ENCODE measurements around the gene ACER2. TPM values are rescaled to one million over a fixed set of nuclear protein-coding genes. Genes with fewer than 3 reads are reported as not detected.

The ACER2 gene
- total RNA-seq, 4 donors from 2014 or later = 1.7 to 4.8 (median 2.4) TPM

DNA sequence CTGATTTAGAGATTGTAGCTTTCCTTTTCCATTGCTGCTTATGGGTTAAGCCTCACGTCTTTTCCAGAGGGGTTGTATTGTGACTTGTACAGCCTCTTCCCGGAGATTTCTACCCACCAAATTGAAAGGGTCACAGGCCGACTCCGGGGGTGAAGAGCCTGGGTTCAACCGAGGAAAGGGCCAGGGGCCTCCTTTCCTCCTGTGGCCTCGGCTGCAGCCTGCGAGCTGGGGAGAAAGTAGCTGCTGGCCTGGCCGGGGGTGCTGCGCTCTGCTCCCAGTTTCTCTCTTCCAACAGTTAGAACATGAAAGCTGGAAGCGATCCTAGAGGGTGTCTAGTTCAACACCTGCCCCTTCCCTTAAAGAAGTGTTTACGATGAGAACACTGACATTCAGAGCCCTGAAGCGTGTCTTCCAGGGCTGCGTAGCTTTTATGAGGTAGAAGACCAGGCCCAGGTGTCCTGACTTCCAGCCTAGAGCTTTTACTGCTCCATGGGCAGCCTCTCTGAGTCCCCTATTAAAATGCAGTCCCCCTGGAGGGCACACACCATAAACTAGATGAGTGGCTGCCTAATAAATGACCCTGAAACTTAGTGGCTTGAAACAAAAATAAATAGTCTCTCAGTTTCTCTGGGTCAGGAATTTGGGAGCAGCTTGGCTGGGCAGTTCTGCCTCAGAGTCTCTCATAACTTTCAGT lies 56.9 kb downstream of the ACER2 start:
- in situ Hi-C loops (cut with MboI; ENCODE audit: low sequenced_read_pairs in 4 of 4) = loop anchor here in 1 of 4 donors (25.0 kb wide), 2 partner anchors 403 to 1203 kb away; no protein-coding TSS in a partner anchor
- no peak for TF ChIP-seq POLR2A (IDR thresholded peaks at IDR 0.05)
- intact Hi-C loops (cut with DNase I; ENCODE audit: low total_unique reads) = no loop called here
- no peaks in the 10 kb centered on the region for H3K4me1 ChIP-seq
- no peak overlapping the region for H3K27ac ChIP-seq
- no peaks in the 10 kb centered on the region for H3K9me3 ChIP-seq
- no peaks in the 10 kb centered on the region for H3K36me3 ChIP-seq
- DNase-seq (no peak), ATAC-seq (no peak)
- no peak overlapping the region for H3K4me3 ChIP-seq
- no peaks in the 10 kb centered on the region for H3K27me3 ChIP-seq

DNA sequence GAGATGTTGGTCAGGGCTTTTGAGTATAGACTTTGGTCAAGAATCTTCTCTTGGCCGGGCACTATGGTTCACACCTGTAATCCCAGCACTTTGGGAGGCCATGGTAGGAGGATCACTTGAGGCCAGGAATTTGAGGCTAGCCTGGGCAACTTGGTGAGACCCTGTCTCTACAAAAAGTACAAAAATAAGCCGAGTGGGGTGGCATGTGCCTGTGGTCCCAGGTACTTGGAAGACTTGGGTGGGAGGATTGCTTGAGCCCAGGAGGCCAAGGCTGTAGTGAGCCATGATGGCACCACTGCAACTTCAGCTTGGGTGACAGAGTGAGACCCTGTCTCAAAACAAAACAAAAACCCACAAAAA lies 57.5 kb downstream of the ACER2 start:
- no peaks in the 10 kb centered on the region for H3K27me3 ChIP-seq
- intact Hi-C loops (cut with DNase I; ENCODE audit: low total_unique reads) = no loop called here
- H3K4me1 ChIP-seq = no peaks in the 10 kb centered on the region
- no peaks in the 10 kb centered on the region for H3K36me3 ChIP-seq
- DNase-seq (no peak), ATAC-seq (no peak)
- TF ChIP-seq, protein P1, sequence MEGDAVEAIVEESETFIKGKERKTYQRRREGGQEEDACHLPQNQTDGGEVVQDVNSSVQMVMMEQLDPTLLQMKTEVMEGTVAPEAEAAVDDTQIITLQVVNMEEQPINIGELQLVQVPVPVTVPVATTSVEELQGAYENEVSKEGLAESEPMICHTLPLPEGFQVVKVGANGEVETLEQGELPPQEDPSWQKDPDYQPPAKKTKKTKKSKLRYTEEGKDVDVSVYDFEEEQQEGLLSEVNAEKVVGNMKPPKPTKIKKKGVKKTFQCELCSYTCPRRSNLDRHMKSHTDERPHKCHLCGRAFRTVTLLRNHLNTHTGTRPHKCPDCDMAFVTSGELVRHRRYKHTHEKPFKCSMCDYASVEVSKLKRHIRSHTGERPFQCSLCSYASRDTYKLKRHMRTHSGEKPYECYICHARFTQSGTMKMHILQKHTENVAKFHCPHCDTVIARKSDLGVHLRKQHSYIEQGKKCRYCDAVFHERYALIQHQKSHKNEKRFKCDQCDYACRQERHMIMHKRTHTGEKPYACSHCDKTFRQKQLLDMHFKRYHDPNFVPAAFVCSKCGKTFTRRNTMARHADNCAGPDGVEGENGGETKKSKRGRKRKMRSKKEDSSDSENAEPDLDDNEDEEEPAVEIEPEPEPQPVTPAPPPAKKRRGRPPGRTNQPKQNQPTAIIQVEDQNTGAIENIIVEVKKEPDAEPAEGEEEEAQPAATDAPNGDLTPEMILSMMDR (IDR thresholded peaks at IDR 0.05 in 4 of 5, conservative IDR thresholded peaks at IDR 0.05 in 1 of 5) = no peak
- no peak for TF ChIP-seq POLR2A (IDR thresholded peaks at IDR 0.05)
- no peaks in the 10 kb centered on the region for H3K9me3 ChIP-seq
- no peak overlapping the region for H3K4me3 ChIP-seq
- H3K27ac ChIP-seq = no peak overlapping the region
- in situ Hi-C loops (cut with MboI; ENCODE audit: low sequenced_read_pairs in 4 of 4) = loop anchor here in 1 of 4 donors (25.0 kb wide), 2 partner anchors 404 to 1204 kb away; no protein-coding TSS in a partner anchor

DNA sequence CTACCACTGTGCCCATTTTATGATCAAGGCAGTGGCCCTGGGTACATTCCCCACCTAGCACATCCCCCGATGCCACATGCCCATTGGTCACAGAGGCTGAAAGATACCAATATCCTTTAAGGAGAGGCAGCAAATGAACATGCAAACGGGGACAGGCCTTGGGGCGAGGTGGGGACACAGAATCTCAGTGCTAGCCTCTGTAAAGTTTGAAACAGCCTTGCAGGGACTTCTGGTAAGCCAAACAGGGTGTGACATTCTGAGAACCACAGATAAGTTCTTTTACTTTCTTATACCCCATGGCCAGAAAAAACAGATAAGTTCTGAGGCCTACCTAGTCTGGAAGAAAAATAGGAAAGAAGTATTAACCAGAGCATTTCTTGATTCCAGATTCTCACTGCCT lies 60.5 kb downstream of the ACER2 start:
- Histone ChIP-seq H3K4me3 (no peak overlapping the region), H3K27me3 (no peaks in the 10 kb centered on the region), H3K4me1 (no peaks in the 10 kb centered on the region), H3K27ac (no peak overlapping the region), H3K36me3 (no peaks in the 10 kb centered on the region), H3K9me3 (no peaks in the 10 kb centered on the region)
- in situ Hi-C loops (cut with MboI; ENCODE audit: low sequenced_read_pairs in 4 of 4) (loop anchor here in 1 of 4 donors (25.0 kb wide), 2 partner anchors 407 to 1207 kb away; no protein-coding TSS in a partner anchor), intact Hi-C loops (cut with DNase I; ENCODE audit: low total_unique reads) (no loop called here)
- ATAC-seq (no peak), DNase-seq (no peak)
- TF ChIP-seq POLR2A (IDR thresholded peaks at IDR 0.05) = no peak
- TF ChIP-seq, protein P1 (IDR thresholded peaks at IDR 0.05 in 4 of 5, conservative IDR thresholded peaks at IDR 0.05 in 1 of 5) = no peak

DNA sequence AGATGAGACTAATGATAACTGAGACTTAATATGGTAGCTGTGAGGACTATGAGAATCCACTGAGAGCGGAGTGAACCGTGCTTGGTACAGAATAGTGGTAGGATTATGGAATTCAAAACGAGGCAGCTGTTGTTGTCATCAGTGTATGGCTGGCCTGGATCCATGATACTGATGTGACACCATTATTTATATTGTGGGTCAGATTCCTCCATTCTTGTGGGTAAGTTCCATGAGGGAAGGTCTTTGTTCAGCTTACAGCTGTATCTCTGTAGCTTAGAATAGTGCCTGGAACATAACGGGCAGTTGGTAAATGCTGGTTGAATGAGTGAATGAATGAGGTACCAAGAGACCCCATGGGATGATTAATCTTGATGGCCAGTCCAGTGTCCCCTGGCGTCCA lies 61.8 kb downstream of the ACER2 start:
- no peak for ATAC-seq
- no peak for DNase-seq
- Histone ChIP-seq H3K27me3 (no peaks in the 10 kb centered on the region), H3K27ac (no peak overlapping the region), H3K4me3 (no peak overlapping the region), H3K9me3 (no peaks in the 10 kb centered on the region), H3K4me1 (no peaks in the 10 kb centered on the region), H3K36me3 (no peaks in the 10 kb centered on the region)
- intact Hi-C loops (cut with DNase I; ENCODE audit: low total_unique reads) (no loop called here), in situ Hi-C loops (cut with MboI; ENCODE audit: low sequenced_read_pairs in 4 of 4) (loop anchor here in 1 of 4 donors (25.0 kb wide), 2 partner anchors 408 to 1208 kb away; no protein-coding TSS in a partner anchor)
- TF ChIP-seq, protein P1 (IDR thresholded peaks at IDR 0.05 in 4 of 5, conservative IDR thresholded peaks at IDR 0.05 in 1 of 5) = no peak
- no peak for TF ChIP-seq POLR2A (IDR thresholded peaks at IDR 0.05)

DNA sequence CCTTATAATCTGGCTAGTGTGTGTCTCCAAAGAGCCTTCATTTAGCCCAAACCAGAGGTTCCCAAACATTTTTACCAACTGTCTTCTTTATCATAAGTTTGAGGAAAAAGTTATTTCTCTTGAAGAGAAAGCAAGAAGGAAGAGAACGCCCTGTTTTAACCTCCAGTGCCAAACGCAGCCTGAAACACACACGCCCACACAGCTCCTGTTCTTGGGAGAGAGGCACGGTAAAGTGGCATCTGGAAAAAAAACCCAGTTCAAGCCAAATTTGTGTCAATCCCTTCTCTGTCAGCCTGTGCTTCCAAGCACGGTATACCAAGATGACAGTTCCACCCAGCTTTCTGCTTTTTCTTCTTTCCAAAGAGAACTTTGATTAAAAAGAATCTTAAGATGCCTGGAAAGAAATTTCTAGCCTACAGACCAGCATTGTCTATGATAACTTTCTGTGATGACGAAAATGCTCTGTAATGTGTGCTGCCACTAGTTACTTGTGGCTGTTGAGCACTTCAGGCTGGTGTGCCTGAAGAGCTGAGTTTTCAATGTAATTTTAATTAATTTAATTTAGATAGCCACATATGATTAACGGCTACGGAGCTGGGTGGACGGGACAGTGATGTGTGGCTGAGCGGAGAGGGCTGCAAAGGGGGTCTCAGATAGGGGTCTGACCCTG lies 62.3 kb downstream of the ACER2 start:
- H3K4me3 ChIP-seq = no peak overlapping the region
- DNase-seq (no peak), ATAC-seq (no peak)
- H3K36me3 ChIP-seq = no peaks in the 10 kb centered on the region
- no peaks in the 10 kb centered on the region for H3K9me3 ChIP-seq
- no peak overlapping the region for H3K27ac ChIP-seq
- H3K4me1 ChIP-seq = no peaks in the 10 kb centered on the region
- intact Hi-C loops (cut with DNase I; ENCODE audit: low total_unique reads) (no loop called here), in situ Hi-C loops (cut with MboI; ENCODE audit: low sequenced_read_pairs in 4 of 4) (loop anchor here in 1 of 4 donors (25.0 kb wide), 2 partner anchors 409 to 1209 kb away; no protein-coding TSS in a partner anchor)
- H3K27me3 ChIP-seq = no peaks in the 10 kb centered on the region
- no peak for TF ChIP-seq POLR2A (IDR thresholded peaks at IDR 0.05)
- TF ChIP-seq, protein P1 (IDR thresholded peaks at IDR 0.05 in 4 of 5, conservative IDR thresholded peaks at IDR 0.05 in 1 of 5) = no peak

Data from gastrocnemius medialis (tissue), 4 donors.